Common myeloid progenitor, CD34-positive (primary cell): ENCODE data around the gene AGPAT2.

Source experiments
- CTCF ChIA-PET: fragments of 350-600 bp; sonication (Branson Sonifier 250); formaldehyde crosslinking; loops from one replicate; lab custom pipeline; 2021; ENCODE audit warnings: antibody characterized with exemption; lab: Charles Lee
- POLR2A ChIA-PET: fragments of 350-600 bp; sonication (Branson Sonifier 250); formaldehyde crosslinking; loops from one replicate; lab custom pipeline; 2021; ENCODE audit warnings: antibody characterized with exemption; lab: Charles Lee
- DNase-seq, 3 donors: peaks; one replicate each; pipeline versions ENCODE4 v3.0.0 to v3.0.0-alpha.2; 2013
- H3K27ac ChIP-seq, 2 experiments: 1 replicate in 1 of 2; 2 replicates in 1 of 2; pipeline ENCODE4 v1.7.0; 2013; ENCODE audit warnings: inconsistent platforms in 2 of 2, low read length in 2 of 2, mild to moderate bottlenecking in 2 of 2, low read depth in 1 of 2, moderate library complexity in 1 of 2; ENCODE audit not compliant: severe bottlenecking in 2 of 2, insufficient read depth in 1 of 2, poor library complexity in 1 of 2
- H3K27me3 ChIP-seq, 5 experiments: replicated peaks in 2 of 5; 1 replicate in 3 of 5; 2 replicates in 2 of 5; pipeline versions ENCODE4 v1.6.1 to v1.7.0; 2013; ENCODE audit warnings: low read length in 4 of 5, mild to moderate bottlenecking in 2 of 5, moderate library complexity in 2 of 5, inconsistent platforms in 1 of 5; ENCODE audit not compliant: insufficient read depth in 5 of 5, control insufficient read depth in 4 of 5
- H3K36me3 ChIP-seq, 4 experiments: 1 replicate in 2 of 4; 2 replicates in 2 of 4; pipeline versions ENCODE4 v1.6.1 to v1.7.0; 2013; ENCODE audit warnings: low read length in 3 of 4, control low read depth in 1 of 4, mild to moderate bottlenecking in 1 of 4; ENCODE audit not compliant: control insufficient read depth in 4 of 4, insufficient read depth in 4 of 4
- H3K4me1 ChIP-seq, 4 experiments: 1 replicate in 3 of 4; 2 replicates in 1 of 4; pipeline versions ENCODE4 v1.6.1 to v1.7.1; 2013; ENCODE audit warnings: low read length in 3 of 4, mild to moderate bottlenecking in 3 of 4, control low read depth in 1 of 4, inconsistent platforms in 1 of 4, moderate library complexity in 1 of 4; ENCODE audit not compliant: control insufficient read depth in 4 of 4, insufficient read depth in 4 of 4; ENCODE audit errors: control extremely low read depth in 1 of 4
- H3K4me3 ChIP-seq, 7 experiments: 1 replicate in 4 of 7; 2 replicates in 3 of 7; pipeline versions ENCODE4 v1.5.1 to v1.7.0; 2013; ENCODE audit warnings: mild to moderate bottlenecking in 7 of 7, low read length in 6 of 7, moderate library complexity in 6 of 7, inconsistent platforms in 2 of 7, low read depth in 2 of 7, control low read depth in 1 of 7; ENCODE audit not compliant: insufficient read depth in 4 of 7, control insufficient read depth in 1 of 7; ENCODE audit errors: extremely low read depth in 1 of 7
- H3K9me3 ChIP-seq, 5 experiments: 1 replicate in 4 of 5; 2 replicates in 1 of 5; pipeline versions ENCODE4 v1.6.1 to v1.7.1; 2013; ENCODE audit warnings: low read length in 4 of 5, mild to moderate bottlenecking in 2 of 5, inconsistent platforms in 1 of 5, low read depth in 1 of 5, moderate library complexity in 1 of 5; ENCODE audit not compliant: control insufficient read depth in 4 of 5, insufficient read depth in 2 of 5; ENCODE audit errors: control extremely low read depth in 1 of 5
- WGBS: methylation state at CpG from one replicate; pipeline ENCODE4 v1.1.5; 2013; ENCODE audit not compliant: insufficient coverage; 5-methylcytosine and 5-hydroxymethylcytosine counted together

Gene AGPAT2

DNA sequence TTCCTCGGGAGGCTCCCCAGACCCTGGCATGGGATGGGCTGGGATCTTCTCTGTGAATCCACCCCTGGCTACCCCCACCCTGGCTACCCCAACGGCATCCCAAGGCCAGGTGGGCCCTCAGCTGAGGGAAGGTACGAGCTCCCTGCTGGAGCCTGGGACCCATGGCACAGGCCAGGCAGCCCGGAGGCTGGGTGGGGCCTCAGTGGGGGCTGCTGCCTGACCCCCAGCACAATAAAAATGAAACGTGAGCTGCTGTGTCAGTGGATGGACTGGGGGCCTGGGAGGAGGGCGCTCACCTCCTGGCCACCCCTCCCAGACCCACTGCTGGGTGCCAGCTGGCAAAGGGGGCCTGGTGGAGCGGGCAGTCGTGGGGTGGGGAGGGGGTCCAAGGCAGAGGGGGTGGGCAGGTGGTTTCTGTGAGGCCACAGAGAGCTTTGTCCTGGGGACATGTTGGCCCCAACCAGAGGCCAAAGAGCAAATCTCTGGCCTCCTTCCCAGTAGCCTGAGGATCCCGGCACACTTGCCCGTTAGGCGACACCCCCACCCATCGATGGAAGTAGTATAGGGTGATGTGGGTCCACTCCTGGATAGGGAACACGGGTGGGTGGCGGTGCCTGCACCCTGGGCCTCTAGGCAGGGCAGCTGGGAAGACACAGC, 14.7 kb downstream of the AGPAT2 start:
- Histone ChIP-seq H3K27me3 (no peaks in the 10 kb centered on the region), H3K4me3 (no peak overlapping the region), H3K9me3 (no peaks in the 10 kb centered on the region), H3K4me1 (peaks cover 0 to 53% (median 37%) of the 10 kb centered on the region in 4 experiments), H3K27ac (no peak overlapping the region), H3K36me3 (peaks cover 0 to 87% (median 46%) of the 10 kb centered on the region in 4 experiments)
- WGBS = 82% methylated on average over 9 of the region's 14 CpGs
- POLR2A ChIA-PET = interaction anchor here (0.6 to 3.0 kb wide), 12 partner anchors 14 to 54 kb away, joined by 3 to 20 read pairs (median 5); partner anchors contain the start of gene AGPAT2
- CTCF ChIA-PET = interaction anchor here (0.6 to 7.6 kb wide), 27 partner anchors 10 to 188 kb away, joined by 3 to 56 read pairs (median 5); partner anchors contain the start of genes AGPAT2 and EGFL7
- DNase-seq = peak in 1 of 3 donors; percentile 13

DNA sequence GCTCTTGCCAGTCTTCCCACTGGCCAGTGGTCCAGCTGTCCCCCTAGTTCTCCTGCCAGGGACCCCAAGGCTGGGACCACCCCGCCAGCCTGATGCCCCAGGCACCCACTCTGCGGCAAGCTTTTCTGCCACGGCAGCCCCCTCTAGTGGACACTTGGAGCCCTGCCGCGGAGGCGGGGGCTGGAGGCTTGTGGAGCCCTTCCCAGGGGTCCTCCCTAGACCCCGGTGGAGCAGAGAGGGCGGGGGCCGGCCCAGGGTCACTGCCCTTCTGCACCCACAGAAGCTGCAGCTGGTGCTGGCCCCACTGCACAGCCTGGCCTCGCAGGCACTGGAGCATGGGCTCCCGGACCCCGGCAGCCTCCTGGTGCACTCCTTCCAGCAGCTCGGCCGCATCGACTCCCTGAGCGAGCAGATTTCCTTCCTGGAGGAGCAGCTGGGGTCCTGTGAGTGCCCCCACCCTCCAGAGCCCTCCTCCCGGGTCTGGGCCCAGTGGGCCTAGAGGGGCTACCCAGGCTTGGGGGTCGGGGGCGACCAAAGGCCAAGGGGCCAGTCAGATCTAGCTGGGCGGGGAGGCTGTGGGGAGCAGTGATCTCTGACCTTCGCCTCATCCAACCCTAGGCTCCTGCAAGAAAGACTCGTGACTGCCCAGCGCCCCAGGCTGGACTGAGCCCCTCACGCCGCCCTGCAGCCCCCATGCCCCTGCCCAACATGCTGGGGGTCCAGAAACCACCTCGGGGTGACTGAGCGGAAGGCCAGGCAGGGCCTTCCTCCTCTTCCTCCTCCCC, 15.4 kb downstream of the AGPAT2 start:
- peak in 2 of 3 donors; percentile 60 to 65 for DNase-seq
- CTCF ChIA-PET = interaction anchor here (0.6 to 7.6 kb wide), 31 partner anchors 9 to 604 kb away, joined by 3 to 56 read pairs (median 4); partner anchors contain the start of genes AGPAT2 and EGFL7
- Histone ChIP-seq H3K27me3 (no peaks in the 10 kb centered on the region), H3K4me3 (no peak overlapping the region), H3K27ac (no peak overlapping the region), H3K9me3 (no peaks in the 10 kb centered on the region), H3K4me1 (peaks cover 0 to 59% (median 44%) of the 10 kb centered on the region in 4 experiments), H3K36me3 (peaks cover 0 to 84% (median 47%) of the 10 kb centered on the region in 4 experiments)
- 65% methylated on average over 22 of the region's 27 CpGs for WGBS
- POLR2A ChIA-PET = interaction anchor here (0.8 to 3.0 kb wide), 12 partner anchors 9 to 55 kb away, joined by 3 to 20 read pairs (median 5); partner anchors contain the start of genes AGPAT2 and EGFL7

DNA sequence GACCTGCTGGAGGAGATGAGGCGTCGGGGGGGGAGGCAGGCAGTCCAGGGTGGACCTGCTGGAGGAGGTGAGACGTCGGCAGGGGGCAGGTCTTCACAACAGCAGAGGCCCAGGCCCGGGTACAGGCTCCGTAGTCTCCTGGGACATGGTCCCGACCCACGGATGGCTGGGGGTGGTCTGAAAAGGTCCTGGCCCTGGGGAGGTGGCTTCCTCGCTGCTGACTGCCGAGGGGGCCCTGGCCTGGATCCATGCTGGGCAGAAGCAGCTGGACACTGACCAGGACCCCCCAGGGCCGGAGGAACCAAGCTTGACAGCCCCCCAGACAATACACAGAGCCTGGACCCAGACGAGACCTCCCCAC, 16.0 kb downstream of the AGPAT2 start:
- Histone ChIP-seq H3K36me3 (peaks cover 0 to 78% (median 45%) of the 10 kb centered on the region in 4 experiments), H3K4me3 (no peak overlapping the region), H3K4me1 (peaks cover 0 to 65% (median 50%) of the 10 kb centered on the region in 4 experiments), H3K27ac (no peak overlapping the region), H3K27me3 (no peaks in the 10 kb centered on the region), H3K9me3 (no peaks in the 10 kb centered on the region)
- CTCF ChIA-PET = interaction anchor here (0.6 to 7.6 kb wide), 25 partner anchors 8 to 603 kb away, joined by 3 to 56 read pairs (median 5); partner anchors contain the start of genes AGPAT2 and EGFL7
- DNase-seq = peak in 1 of 3 donors; percentile 29
- WGBS = 93% methylated on average over 8 of the region's 12 CpGs
- POLR2A ChIA-PET = interaction anchor here (0.8 to 3.0 kb wide), 10 partner anchors 8 to 55 kb away, joined by 3 to 20 read pairs (median 5); partner anchors contain the start of genes AGPAT2 and EGFL7

DNA sequence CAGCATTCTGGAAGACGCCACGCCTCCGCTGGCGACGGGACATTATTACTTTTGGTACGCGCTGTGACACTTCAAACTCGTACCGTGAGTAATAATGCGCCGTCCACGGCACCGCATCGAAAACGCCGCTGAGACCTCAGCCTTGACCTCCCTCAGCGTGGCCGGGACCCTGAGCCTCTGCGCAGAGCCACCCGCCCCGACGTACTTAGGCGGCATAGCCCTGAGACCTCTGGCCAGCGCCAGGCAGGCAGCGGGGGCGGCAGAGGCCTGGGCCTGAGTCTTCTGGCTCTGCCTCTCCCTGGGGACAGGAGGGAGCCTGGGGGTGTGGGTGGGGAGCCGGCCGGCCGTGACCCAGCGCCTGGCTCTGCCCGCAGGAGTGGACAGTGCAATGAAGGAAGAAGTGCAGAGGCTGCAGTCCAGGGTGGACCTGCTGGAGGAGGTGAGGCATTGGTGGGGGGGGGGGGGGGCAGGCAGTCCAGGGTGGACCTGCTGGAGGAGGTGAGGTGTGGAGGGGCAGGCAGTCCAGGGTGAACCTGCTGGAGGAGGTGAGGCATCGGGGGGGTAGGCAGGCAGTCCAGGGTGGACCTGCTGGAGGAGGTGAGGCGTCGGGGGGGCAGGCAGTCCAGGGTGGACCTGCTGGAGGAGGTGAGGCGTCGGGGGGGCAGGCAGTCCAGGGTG, 16.5 kb downstream of the AGPAT2 start:
- CTCF ChIA-PET = interaction anchor here (0.6 to 7.6 kb wide), 18 partner anchors 8 to 603 kb away, joined by 3 to 56 read pairs (median 6); partner anchors contain the start of genes AGPAT2 and EGFL7

DNA sequence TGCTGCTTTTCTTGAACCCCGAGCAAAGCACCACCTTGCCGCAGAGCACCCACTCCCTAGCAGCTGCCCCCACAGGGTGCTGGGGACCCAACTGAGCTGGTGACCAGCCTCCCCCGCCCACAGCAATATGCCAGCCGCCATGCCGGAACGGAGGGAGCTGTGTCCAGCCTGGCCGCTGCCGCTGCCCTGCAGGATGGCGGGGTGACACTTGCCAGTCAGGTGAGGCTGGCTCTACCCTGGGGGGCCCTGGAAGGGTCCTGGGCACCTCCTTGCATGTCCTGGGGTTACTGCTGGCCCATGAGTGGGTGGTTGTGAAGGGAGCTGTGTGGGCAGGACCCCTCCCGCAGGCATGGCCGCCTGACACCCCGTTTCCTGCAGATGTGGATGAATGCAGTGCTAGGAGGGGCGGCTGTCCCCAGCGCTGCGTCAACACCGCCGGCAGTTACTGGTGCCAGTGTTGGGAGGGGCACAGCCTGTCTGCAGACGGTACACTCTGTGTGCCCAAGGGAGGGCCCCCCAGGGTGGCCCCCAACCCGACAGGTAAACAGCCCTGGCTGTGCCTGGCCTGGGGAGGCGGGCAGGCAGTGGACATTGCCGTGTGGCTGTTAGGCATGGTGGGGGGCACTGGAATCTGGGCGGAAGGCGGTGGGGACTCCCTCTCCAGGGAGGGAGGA, 17.3 kb downstream of the AGPAT2 start:
- POLR2A ChIA-PET = interaction anchor here (0.9 to 1.1 kb wide), 2 partner anchors 9 to 32 kb away, joined by 3 read pairs; no protein-coding TSS in a partner anchor
- no peaks in the 10 kb centered on the region for H3K27me3 ChIP-seq

More for the DNA sequence above, 16.5 kb downstream of the AGPAT2 start:
- WGBS = 95% methylated on average over 35 of the region's 36 CpGs
- DNase-seq = peak in 1 of 3 donors; percentile 15
- H3K27me3 ChIP-seq = no peaks in the 10 kb centered on the region
- H3K4me3 ChIP-seq = no peak overlapping the region
- H3K36me3 ChIP-seq = peaks cover 0 to 73% (median 39%) of the 10 kb centered on the region in 4 experiments
- POLR2A ChIA-PET = interaction anchor here (0.8 to 3.0 kb wide), 7 partner anchors 9 to 31 kb away, joined by 3 to 20 read pairs (median 5); no protein-coding TSS in a partner anchor
- no peaks in the 10 kb centered on the region for H3K9me3 ChIP-seq
- no peak overlapping the region for H3K27ac ChIP-seq
- H3K4me1 ChIP-seq = peaks cover 0 to 65% (median 51%) of the 10 kb centered on the region in 4 experiments

More for the DNA sequence above, 17.3 kb downstream of the AGPAT2 start:
- Histone ChIP-seq H3K4me3 (no peak overlapping the region), H3K4me1 (peaks cover 0 to 68% (median 54%) of the 10 kb centered on the region in 4 experiments), H3K36me3 (peaks cover 0 to 68% (median 39%) of the 10 kb centered on the region in 4 experiments), H3K9me3 (no peaks in the 10 kb centered on the region), H3K27ac (no peak overlapping the region)
- WGBS = 52% methylated on average over 20 of the region's 23 CpGs
- DNase-seq = peak in 2 of 3 donors; percentile 59 to 64
- CTCF ChIA-PET = interaction anchor here (0.9 to 2.2 kb wide), 6 partner anchors 9 to 59 kb away, joined by 3 to 6 read pairs (median 4); partner anchors contain the start of gene AGPAT2
